ENCODE results near the gene LRP10. TPM values are rescaled to one million over a fixed set of nuclear protein-coding genes. Genes with fewer than 3 reads are reported as not detected.
"Not testable (repeated sequence)": the region's sequence is repeated elsewhere in the genome, so short reads cannot be mapped to it uniquely, and the experiment has no call there.

LRP10 gene
- total RNA-seq, 1 experiment from 2014 or later: 78.3 TPM

DNA sequence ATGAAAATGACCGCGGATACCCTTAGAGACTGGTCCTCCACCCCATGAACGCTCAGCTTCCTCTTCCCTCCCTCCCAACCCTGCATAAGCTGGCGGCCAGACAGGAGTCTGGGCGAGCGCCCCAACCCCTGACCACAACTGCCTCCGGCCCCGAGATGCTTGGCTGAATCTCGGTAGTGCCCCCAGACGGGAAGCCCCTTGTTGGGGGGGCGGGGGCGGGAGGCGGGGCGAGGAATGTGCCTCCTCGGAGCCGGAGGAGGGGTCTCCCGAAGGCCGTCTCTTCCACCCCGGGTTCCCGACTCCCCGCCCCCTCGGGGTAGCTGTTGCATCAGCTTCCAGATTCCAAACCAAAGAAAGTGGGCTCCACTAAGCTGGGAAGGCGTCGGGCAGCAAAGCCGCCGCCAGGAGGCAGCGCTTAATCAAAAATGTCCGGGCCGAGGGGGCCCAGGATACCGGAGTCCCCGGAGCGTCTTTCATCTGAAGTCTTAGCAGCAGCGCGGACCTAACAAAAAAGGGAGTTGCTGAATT lies 48.9 kb upstream of the LRP10 start:
- Histone ChIP-seq H3K4me3 (ENCODE audit: low read depth in 2 of 2, low read length in 2 of 2) (peak overlapping the region; percentile 35 to 56), H3K27ac (ENCODE audit: low read length) (peak overlapping the region; percentile 79)

DNA sequence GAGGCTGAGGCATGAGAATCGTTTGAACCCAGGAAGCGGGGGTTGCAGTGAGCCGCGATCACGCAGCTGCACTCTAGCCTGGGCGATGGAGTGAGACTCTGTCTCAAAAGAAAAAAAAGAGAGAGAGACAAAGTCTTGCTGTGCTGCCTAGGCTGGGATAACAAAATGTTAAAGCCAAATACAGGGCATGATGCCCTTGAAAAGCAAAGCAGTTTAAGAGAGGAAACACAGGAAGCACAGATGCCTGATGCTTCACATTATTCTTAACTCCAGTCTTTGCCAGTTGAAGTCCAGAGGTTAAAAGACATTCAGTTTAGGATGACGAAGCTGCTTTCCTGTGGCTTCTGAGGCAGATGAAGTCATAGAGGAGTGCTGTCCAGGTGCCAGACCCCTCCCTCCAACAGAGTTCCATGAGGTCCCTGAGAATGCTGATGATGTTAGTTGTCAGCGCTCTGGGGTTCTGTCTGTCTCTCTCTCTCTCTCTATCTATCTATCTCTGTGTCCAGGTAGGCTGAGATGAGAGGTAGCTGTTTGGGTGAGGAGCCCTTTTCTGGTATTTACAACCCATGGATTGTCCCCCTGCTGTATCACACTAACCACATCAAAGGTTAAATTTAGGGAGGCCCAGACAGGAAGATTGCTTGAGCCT lies 46.7 kb upstream of the LRP10 start:
- intact Hi-C loops (cut with micrococcal nuclease; ENCODE audit: unreplicated experiment) (no loop called here), in situ Hi-C loops (cut with HindIII; ENCODE audit: low pct_unique_long_range_greater_than_20kb, low sequenced_read_pairs) (no loop called here)
- H3K27ac ChIP-seq (ENCODE audit: low read length): peak overlapping the region; percentile 57; the same call in 1 of the 2 replicates
- ATAC-seq (no peak), DNase-seq (ENCODE audit: low read depth, low spot score) (no peak)
- TF ChIP-seq, protein P1, sequence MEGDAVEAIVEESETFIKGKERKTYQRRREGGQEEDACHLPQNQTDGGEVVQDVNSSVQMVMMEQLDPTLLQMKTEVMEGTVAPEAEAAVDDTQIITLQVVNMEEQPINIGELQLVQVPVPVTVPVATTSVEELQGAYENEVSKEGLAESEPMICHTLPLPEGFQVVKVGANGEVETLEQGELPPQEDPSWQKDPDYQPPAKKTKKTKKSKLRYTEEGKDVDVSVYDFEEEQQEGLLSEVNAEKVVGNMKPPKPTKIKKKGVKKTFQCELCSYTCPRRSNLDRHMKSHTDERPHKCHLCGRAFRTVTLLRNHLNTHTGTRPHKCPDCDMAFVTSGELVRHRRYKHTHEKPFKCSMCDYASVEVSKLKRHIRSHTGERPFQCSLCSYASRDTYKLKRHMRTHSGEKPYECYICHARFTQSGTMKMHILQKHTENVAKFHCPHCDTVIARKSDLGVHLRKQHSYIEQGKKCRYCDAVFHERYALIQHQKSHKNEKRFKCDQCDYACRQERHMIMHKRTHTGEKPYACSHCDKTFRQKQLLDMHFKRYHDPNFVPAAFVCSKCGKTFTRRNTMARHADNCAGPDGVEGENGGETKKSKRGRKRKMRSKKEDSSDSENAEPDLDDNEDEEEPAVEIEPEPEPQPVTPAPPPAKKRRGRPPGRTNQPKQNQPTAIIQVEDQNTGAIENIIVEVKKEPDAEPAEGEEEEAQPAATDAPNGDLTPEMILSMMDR (IDR thresholded peaks at IDR 0.05): no peak
- H3K4me3 ChIP-seq (ENCODE audit: low read depth in 2 of 2, low read length in 2 of 2): no peak overlapping the region
- H3K9me3 ChIP-seq (ENCODE audit: control insufficient read depth, insufficient read depth, low read depth, low read length): no peaks in the 10 kb centered on the region
- H3K36me3 ChIP-seq (ENCODE audit: control insufficient read depth, insufficient read depth, low read length): peaks cover under 1% of the 10 kb centered on the region; the same call in 1 of the 2 replicates
- no peaks in the 10 kb centered on the region for H3K27me3 ChIP-seq (ENCODE audit: control insufficient read depth, insufficient read depth, low read length)
- BruUV-seq (replicated peaks): no TSS peak
- H3K4me1 ChIP-seq (ENCODE audit: control insufficient read depth, insufficient read depth, low read length): peaks cover 20% of the 10 kb centered on the region
- ChIA-PET CTCF (interaction anchor here (0.5 to 0.8 kb wide), 6 partner anchors 9 to 603 kb away, joined by 4 to 14 read pairs (median 6); no protein-coding TSS in a partner anchor), POLR2A (interaction anchor here (1.8 kb wide), 1 partner anchor 12 kb away, joined by 6 read pairs; the partner anchor contains the start of gene MMP14)

More for the DNA sequence above, 48.9 kb upstream of the LRP10 start:
- in situ Hi-C loops (cut with HindIII; ENCODE audit: low pct_unique_long_range_greater_than_20kb, low sequenced_read_pairs) (no loop called here), intact Hi-C loops (cut with micrococcal nuclease; ENCODE audit: unreplicated experiment) (loop anchor here (2.0 kb wide), 1 partner anchor 30 kb away; no protein-coding TSS in a partner anchor)
- CTCF ChIA-PET: interaction anchor here (0.6 to 2.6 kb wide), 11 partner anchors 10 to 252 kb away, joined by 3 to 50 read pairs (median 5); no protein-coding TSS in a partner anchor
- no TSS peak for BruUV-seq (replicated peaks)
- H3K36me3 ChIP-seq (ENCODE audit: control insufficient read depth, insufficient read depth, low read length): no peaks in the 10 kb centered on the region
- H3K27me3 ChIP-seq (ENCODE audit: control insufficient read depth, insufficient read depth, low read length): no peaks in the 10 kb centered on the region
- POLR2A ChIA-PET: interaction anchor here (0.6 kb wide), 1 partner anchor 234 kb away, joined by 3 read pairs; the partner anchor contains the start of gene DAD1
- no peak for DNase-seq (ENCODE audit: low read depth, low spot score)
- peaks cover 23% of the 10 kb centered on the region for H3K4me1 ChIP-seq (ENCODE audit: control insufficient read depth, insufficient read depth, low read length)
- TF ChIP-seq SIN3A (IDR thresholded peaks at IDR 0.05; ENCODE audit: borderline replicate concordance, insufficient read depth, low read depth, low read length) (no peak), POLR2AphosphoS5 (IDR thresholded peaks at IDR 0.05; ENCODE audit: low read depth, low read length) (no peak), TCF7L2 (IDR thresholded peaks at IDR 0.05; ENCODE audit: low read depth, low read length) (peak; percentile 67)
- TF ChIP-seq, protein P1 (IDR thresholded peaks at IDR 0.05): peak; percentile 84
- TF ChIP-seq, protein P2, sequence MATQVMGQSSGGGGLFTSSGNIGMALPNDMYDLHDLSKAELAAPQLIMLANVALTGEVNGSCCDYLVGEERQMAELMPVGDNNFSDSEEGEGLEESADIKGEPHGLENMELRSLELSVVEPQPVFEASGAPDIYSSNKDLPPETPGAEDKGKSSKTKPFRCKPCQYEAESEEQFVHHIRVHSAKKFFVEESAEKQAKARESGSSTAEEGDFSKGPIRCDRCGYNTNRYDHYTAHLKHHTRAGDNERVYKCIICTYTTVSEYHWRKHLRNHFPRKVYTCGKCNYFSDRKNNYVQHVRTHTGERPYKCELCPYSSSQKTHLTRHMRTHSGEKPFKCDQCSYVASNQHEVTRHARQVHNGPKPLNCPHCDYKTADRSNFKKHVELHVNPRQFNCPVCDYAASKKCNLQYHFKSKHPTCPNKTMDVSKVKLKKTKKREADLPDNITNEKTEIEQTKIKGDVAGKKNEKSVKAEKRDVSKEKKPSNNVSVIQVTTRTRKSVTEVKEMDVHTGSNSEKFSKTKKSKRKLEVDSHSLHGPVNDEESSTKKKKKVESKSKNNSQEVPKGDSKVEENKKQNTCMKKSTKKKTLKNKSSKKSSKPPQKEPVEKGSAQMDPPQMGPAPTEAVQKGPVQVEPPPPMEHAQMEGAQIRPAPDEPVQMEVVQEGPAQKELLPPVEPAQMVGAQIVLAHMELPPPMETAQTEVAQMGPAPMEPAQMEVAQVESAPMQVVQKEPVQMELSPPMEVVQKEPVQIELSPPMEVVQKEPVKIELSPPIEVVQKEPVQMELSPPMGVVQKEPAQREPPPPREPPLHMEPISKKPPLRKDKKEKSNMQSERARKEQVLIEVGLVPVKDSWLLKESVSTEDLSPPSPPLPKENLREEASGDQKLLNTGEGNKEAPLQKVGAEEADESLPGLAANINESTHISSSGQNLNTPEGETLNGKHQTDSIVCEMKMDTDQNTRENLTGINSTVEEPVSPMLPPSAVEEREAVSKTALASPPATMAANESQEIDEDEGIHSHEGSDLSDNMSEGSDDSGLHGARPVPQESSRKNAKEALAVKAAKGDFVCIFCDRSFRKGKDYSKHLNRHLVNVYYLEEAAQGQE (IDR thresholded peaks at IDR 0.05; ENCODE audit: insufficient read depth in 1 of 2, low read depth in 2 of 2, low read length in 1 of 2): no peak
- ATAC-seq: peak; percentile 91
- no peaks in the 10 kb centered on the region for H3K9me3 ChIP-seq (ENCODE audit: control insufficient read depth, insufficient read depth, low read depth, low read length)

DNA sequence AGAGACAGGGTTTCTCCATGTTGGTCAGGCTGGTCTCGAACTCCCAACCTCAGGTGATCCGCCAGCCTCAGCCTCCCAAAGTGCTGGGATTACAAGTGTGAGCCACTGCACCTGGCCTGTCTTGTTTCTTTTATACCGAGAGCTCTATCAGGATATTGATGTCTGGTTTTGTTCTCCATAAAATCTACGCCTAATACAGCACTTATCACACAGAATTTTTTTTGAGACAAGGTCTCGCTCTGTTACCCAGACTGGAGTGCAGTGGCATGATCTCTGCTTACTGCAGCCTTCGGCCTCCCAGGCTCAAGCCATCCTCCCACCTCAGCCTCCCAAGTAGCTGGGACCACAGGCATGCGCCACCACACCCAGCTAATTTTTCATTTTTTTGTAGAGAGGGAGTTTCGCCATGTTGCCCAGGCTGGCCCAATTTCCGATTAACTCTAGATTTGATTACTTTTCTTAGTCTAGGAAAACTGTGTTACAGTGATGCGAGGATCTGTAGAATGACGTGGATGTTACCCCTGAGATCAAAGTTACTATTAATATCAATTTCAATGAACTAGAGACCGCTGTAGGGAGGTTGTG lies 42.4 kb upstream of the LRP10 start:
- CTCF ChIA-PET: not testable (repeated sequence)

More for the DNA sequence above, 42.4 kb upstream of the LRP10 start:
- ATAC-seq; POLR2A ChIA-PET; H3K36me3 ChIP-seq (ENCODE audit: control insufficient read depth, insufficient read depth, low read length); BruUV-seq (replicated peaks); DNase-seq (ENCODE audit: low read depth, low spot score); H3K27me3 ChIP-seq (ENCODE audit: control insufficient read depth, insufficient read depth, low read length); H3K9me3 ChIP-seq (ENCODE audit: control insufficient read depth, insufficient read depth, low read depth, low read length); H3K4me1 ChIP-seq (ENCODE audit: control insufficient read depth, insufficient read depth, low read length); in situ Hi-C loops (cut with HindIII; ENCODE audit: low pct_unique_long_range_greater_than_20kb, low sequenced_read_pairs); intact Hi-C loops (cut with micrococcal nuclease; ENCODE audit: unreplicated experiment): not testable (repeated sequence)
- peak overlapping the region in 1 of 2 experiments; percentile 75; a peak in 2 of 4 replicates for H3K4me3 ChIP-seq (ENCODE audit: low read depth in 2 of 2, low read length in 2 of 2)
- peak overlapping the region; percentile 86 for H3K27ac ChIP-seq (ENCODE audit: low read length)

Measured in Panc1 (cell line).